ENCODE measurements around the gene OTOS.

Gene OTOS

GRCh38 chr2:240140511-240140910 is at the start of gene OTOS:
TSS of gene OTOS (minus strand) at chr2:240140658. CDS start at chr2:240140326, 332 bp downstream.
- no peak for DNase-seq

GRCh38 chr2:240189686-240190085 is 49.2 kb upstream of the OTOS start:
- no peak for DNase-seq

- no peak for DNase-seq
These were observed 47.6 kb upstream of the OTOS start for GRCh38 chr2:240187989-240188590.

- no peak for DNase-seq
These were observed 45.8 kb upstream of the OTOS start for GRCh38 chr2:240186191-240186725.

GRCh38 chr2:240184656-240185055 is 44.2 kb upstream of the OTOS start:
- no peak for DNase-seq

- no peak for DNase-seq
These were observed 43.6 kb upstream of the OTOS start for GRCh38 chr2:240183875-240184590.

- peak; percentile 86 for DNase-seq
These were observed 42.8 kb upstream of the OTOS start for GRCh38 chr2:240183006-240183874.

GRCh38 chr2:240182476-240182875 is 42.0 kb upstream of the OTOS start:
- DNase-seq: no peak

- no peak for DNase-seq
These were observed 41.5 kb upstream of the OTOS start for GRCh38 chr2:240182001-240182400.

- DNase-seq: no peak
These were observed 39.6 kb upstream of the OTOS start for GRCh38 chr2:240179941-240180666.

- no peak for DNase-seq
These were observed 38.8 kb upstream of the OTOS start for GRCh38 chr2:240179186-240179815.

- no peak for DNase-seq
These were observed 38.1 kb upstream of the OTOS start for GRCh38 chr2:240178564-240178963.

- no peak for DNase-seq
These were observed 34.0 kb upstream of the OTOS start for GRCh38 chr2:240174496-240174895.

- DNase-seq: no peak
These were observed 31.8 kb upstream of the OTOS start for GRCh38 chr2:240172071-240172895.

GRCh38 chr2:240170883-240171282 is 30.4 kb upstream of the OTOS start:
- no peak for DNase-seq

- DNase-seq: no peak
These were observed 29.9 kb upstream of the OTOS start for GRCh38 chr2:240170354-240170735.

- no peak for DNase-seq
These were observed 29.3 kb upstream of the OTOS start for GRCh38 chr2:240169486-240170353.

GRCh38 chr2:240168546-240169361 is 28.3 kb upstream of the OTOS start:
- DNase-seq: no peak

GRCh38 chr2:240168041-240168440 is 27.6 kb upstream of the OTOS start:
- no peak for DNase-seq

GRCh38 chr2:240167588-240167880 is 27.1 kb upstream of the OTOS start:
- no peak for DNase-seq
